IPS-11a (cell line): Measurements from ENCODE around the gene GRIK3.

Source experiments
- H3K4me3 ChIP-seq: one replicate; pipeline ENCODE4 v1.5.1; 2013; ENCODE audit warnings: low read depth, low read length, control low read depth

Gene GRIK3

GRCh38 chr1:37047542-37047941 lies 13.2 kb upstream of the GRIK3 start:
- no peak overlapping the region for H3K4me3 ChIP-seq

GRCh38 chr1:37043101-37043500 lies 8.8 kb upstream of the GRIK3 start:
- H3K4me3 ChIP-seq, result no peak overlapping the region

- no peak overlapping the region for H3K4me3 ChIP-seq
Observed at GRCh38 chr1:37042506-37042905, 8.2 kb upstream of the GRIK3 start.

- no peak overlapping the region for H3K4me3 ChIP-seq
Observed at GRCh38 chr1:37041483-37041882, 7.2 kb upstream of the GRIK3 start.

GRCh38 chr1:37040773-37041172 lies 6.5 kb upstream of the GRIK3 start:
- no peak overlapping the region for H3K4me3 ChIP-seq

GRCh38 chr1:37040261-37040660 lies 5.9 kb upstream of the GRIK3 start:
- H3K4me3 ChIP-seq, result no peak overlapping the region

GRCh38 chr1:37038227-37039093 lies 4.1 kb upstream of the GRIK3 start:
- H3K4me3 ChIP-seq, result no peak overlapping the region

GRCh38 chr1:37037690-37038089 lies 3.4 kb upstream of the GRIK3 start:
- no peak overlapping the region for H3K4me3 ChIP-seq

- no peak overlapping the region for H3K4me3 ChIP-seq
Observed at GRCh38 chr1:37036667-37037053, 2.3 kb upstream of the GRIK3 start.

GRCh38 chr1:37035796-37036666 lies 1.7 kb upstream of the GRIK3 start:
- no peak overlapping the region for H3K4me3 ChIP-seq

GRCh38 chr1:37035014-37035691 lies 838 bp upstream of the GRIK3 start:
- peak overlapping the region; percentile 17 for H3K4me3 ChIP-seq

GRCh38 chr1:37033355-37034101 lies 787 bp downstream of the GRIK3 start:
- peak overlapping the region; percentile 24 for H3K4me3 ChIP-seq

GRCh38 chr1:37032660-37033354 lies 1.5 kb downstream of the GRIK3 start:
- peak overlapping the region; percentile 24 for H3K4me3 ChIP-seq

- H3K4me3 ChIP-seq, result no peak overlapping the region
Observed at GRCh38 chr1:37031871-37032270, 2.4 kb downstream of the GRIK3 start.

GRCh38 chr1:37031429-37031828 lies 2.9 kb downstream of the GRIK3 start:
- no peak overlapping the region for H3K4me3 ChIP-seq

- no peak overlapping the region for H3K4me3 ChIP-seq
Observed at GRCh38 chr1:37028981-37029617, 5.2 kb downstream of the GRIK3 start.

GRCh38 chr1:37021502-37021901 lies 12.8 kb downstream of the GRIK3 start:
- no peak overlapping the region for H3K4me3 ChIP-seq

- no peak overlapping the region for H3K4me3 ChIP-seq
Observed at GRCh38 chr1:37020653-37021277, 13.6 kb downstream of the GRIK3 start.

GRCh38 chr1:37018510-37018909 lies 15.8 kb downstream of the GRIK3 start:
- no peak overlapping the region for H3K4me3 ChIP-seq
